ENCODE measurements around the gene PEMT.

PEMT gene

DNA sequence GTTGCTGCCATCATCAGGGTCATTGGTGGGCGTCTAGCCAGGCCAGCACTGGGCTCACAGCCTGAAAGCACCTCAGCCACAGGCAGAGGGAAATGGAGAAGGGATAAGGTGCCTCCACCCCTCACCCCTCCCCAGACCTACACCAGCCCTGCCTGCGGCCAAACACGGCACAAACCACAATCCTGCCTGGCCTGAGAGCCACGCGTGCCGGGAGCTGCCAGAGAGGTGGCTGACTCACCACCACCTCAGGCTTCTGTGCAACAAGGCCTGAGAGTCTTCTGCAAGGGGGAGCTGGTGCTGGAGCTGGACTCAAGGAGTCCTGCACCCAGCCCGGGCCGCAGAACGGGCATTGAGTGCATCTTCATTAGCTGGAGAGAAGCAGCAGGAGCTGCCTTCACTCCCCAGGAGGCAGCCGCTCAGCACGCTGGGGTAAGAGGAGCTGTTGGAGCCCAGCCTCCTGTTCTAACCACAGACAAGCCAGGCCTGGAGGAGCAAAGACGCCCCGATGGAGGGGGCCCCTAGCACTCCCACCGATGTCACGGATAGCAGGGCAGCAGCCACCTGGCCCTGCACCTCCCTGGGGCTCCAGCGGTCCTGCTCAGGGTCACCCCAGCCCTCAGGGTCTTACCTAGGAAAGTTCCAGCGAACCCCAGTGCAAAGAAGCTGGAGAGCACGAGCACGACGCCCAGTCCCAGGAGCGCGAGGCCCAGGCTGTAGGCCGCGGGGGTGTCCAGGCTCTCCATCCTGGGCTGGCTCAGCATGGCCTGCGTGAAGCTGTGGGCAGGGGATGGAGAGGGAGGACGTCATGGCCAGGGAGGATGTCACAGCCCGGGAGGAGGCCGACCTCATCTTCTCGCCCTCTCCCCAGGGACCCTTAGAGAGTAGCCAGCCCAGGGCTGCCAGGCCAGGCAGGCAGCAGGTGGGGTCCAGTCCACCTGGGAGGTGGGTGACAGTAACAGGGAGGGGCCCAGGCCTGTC, 79.3 kb downstream of the PEMT start:
- DNase-seq = no peak

DNA sequence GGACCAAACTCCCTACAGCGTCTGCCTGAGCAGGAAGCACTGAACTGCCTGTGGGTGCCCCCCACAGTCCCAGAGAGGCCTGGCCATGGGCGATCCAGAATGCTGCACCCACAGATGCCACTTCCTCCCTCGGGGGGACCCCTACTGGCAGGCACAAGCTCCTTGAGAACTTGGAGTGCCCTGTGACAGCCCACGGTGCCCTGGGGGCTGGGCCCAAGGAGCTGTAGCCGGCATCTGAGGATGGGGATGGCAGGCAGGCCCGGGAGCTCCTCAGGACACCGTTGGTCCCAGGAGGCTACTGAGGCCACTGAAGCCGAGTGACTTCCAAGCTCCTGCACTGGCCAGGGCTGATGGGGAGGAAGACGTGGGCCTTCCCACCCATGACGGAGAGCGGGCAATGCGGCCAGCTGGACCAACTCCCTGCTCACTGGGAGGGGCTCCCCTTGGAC, 80.2 kb downstream of the PEMT start:
- DNase-seq = no peak

DNA sequence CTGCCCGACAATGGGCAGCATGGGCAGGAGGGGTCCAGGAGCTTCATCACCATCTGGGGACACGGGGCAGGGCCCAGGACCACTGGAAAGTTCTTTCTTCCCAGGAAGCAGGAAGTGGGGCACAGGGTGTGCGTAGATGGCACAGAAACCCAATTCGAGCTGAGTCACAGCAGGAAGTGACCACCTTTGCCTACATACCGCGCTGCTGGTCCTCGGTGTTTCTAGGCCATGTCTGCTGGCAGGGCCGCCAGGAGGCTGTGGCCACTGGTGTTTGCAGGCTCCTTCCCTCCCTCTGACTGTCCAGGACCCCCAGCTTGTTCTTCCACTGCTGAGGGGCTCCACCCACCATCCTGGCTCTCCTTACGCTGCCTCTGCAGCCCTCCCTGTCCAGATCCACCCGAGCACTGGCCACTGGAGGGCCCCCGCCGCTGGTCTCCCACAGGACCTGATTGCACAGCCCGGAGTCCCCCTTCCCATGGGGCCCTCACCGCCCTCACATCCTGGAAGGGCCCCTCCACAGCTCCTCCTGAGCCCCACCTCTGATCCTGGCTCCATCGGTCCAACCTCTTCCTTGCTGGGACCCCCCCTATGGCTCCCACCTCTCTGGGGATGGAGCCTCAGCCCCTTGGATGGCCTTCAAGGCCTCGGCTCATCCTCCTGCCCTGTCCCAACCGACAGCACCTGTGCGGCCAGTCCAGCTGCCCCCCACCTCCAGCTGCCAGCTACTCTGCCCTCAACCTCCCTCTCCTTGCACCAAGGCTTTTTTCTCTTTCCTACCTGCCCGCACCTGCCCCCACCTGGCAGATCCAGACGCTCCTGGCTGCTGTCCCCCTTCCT, 80.8 kb downstream of the PEMT start:
- DNase-seq = no peak

DNA sequence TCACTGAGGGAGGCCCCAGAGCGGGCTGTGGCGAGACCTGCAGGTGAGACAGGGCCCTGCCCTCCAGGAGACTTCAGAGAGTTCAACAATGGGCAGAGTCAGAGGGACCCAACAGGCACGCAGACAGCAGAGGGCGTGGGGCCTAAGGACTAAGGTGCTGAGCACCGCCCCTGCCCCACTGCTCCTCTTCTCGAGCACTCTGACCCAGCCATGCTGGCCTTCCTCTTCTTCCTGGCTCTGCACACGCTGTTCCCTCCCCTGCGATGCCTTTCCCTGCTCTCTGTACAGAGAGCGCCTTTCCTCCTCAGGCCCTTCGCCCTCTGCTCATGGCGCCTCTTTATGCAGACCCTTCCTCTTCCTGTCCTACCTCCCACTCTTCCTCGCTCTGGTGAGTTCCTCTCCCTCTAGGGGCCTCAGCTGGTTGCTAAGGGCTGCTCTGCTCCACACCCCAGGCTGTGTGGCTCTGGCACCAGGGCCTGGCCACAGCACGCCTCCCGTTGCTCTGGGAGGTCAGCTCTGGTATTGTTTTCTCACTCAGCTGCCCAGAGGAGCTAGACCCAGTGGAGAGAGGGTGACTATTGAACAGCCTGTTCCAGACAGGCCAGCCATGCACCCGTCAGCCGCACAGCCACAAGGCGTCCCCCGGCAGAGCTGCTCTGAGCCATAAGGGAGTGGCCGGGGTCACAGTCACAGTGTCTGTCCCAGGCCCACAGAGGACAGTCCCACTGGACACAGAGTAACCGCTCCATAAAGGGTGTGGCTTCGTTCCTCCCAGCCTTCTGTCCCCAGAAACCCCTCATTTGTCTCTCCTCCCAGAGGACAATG, 81.7 kb downstream of the PEMT start:
- DNase-seq = no peak

DNA sequence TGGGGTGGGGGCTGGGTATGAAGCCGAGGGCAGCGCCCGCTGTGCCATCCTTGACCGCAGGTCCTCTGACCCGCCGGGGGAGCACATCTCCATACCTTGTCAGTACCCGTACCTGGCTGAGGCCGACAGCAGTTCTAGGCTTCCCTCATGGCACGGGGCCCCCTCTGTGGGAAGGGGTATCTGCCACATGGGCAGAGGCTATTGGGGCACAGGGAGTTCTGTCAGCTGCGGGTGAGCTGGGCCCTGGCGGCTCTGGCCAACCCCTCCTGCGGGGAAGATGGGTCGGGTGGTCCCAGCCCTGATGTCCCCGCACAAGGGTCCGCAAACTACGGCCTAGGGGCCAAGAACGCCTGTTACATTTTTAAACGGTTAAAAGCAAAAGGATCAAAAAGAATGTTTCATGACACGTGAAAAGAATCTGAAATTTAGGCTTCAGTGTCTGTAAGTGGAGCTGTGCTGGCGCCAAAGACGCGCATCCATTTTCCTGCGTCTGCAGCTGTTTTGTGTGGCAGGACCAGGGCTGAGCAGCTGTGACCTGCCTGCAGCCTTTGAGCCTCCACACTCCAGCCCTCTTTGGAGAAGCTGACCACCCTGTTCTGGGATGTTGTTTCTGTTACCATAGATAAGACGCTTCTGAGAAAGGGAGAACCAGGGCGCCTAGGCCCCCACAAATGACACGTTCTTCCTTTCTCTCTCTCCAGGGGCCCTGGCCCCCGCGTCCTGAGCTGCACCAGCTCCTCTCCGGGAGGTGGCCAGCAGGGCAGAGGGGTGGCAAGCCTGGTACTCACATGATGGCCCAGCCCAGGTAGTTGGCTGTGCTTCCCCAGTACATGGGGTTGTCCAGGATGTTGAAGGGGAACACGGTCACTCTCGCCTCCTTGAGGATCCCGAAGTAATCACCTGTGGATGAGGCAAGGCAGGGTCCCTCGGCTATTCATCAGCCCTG, 82.6 kb downstream of the PEMT start:
- DNase-seq = no peak

DNA sequence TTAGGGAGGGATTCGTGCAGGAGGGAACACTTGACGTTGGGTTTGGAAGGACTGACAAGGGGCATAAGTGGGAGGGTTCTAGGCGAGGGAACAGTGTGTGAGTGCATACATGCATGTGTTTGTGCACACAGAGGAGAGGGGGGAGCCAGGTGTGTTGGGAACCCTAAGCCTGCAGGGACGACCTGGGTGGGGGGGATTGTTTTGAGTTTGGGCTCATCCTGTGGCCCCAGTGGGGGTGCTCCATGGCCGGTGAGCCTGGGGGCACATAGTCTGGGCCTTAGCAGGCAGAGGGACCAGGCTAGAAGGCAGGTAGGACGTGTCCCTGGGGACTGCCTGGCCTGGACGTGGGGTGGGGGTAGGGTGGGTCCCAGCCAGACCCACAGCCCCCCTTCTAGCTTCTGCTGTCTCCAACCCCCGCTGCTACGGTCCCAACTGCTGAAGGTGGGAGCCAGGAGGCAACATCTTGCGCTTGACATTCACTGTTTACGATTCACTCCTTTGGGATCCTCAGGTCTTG, 83.4 kb downstream of the PEMT start:
- no peak for DNase-seq

DNA sequence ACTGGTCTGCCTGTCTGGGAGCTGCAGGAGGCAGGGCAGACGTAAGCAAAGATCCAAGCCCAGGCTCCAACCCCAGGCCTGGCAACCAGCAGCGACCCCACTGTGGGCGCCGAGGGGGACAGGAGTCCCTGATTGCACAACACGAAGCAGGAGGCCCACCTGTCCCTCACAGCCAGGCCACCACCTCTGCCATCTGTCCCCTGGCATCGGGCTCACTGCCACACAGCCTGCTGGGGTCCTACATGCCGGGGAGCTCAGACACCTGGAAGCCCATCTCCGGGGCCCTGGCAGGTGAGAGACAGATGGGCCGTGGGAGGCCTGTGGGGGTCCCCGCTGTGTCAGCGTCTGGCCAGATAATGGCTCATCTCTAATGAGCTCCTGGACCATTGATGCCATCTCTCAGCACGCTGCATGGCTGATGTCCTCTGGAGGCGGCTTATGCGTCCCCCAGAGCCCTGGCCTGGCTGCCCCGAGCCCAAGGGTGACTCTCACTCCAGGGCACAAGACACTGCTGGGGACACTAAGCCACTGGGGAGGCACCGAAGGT, 84.0 kb downstream of the PEMT start:
- no peak for DNase-seq

DNA sequence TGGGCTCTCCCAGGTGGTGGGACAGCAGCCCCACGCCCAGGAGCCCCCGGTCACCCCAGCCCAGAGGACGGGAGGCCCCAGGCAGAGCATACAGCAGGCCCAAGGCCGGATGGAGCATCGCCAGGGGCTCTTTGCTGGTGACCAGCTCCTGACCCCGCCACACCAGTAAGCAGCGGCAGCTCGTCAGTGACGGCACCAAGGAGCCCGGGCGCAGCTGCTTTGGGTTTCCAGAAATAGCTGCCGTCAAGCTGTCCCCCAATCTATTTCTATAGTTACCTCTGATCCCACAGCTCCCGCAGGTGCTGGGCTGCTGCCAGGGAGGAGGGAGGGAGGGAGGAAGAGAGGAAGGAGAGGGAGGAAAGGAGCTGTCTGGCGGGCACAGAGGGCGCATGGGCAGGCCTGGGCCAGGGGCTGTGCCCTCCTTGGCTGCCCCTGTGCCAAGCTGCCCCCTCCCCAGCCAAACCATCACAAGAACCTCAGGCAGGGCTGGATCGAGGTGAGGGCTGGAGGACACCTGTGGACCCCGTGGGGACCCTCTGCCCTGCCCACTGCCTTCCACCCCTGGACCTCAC, 84.5 kb downstream of the PEMT start:
- no peak for DNase-seq

DNA sequence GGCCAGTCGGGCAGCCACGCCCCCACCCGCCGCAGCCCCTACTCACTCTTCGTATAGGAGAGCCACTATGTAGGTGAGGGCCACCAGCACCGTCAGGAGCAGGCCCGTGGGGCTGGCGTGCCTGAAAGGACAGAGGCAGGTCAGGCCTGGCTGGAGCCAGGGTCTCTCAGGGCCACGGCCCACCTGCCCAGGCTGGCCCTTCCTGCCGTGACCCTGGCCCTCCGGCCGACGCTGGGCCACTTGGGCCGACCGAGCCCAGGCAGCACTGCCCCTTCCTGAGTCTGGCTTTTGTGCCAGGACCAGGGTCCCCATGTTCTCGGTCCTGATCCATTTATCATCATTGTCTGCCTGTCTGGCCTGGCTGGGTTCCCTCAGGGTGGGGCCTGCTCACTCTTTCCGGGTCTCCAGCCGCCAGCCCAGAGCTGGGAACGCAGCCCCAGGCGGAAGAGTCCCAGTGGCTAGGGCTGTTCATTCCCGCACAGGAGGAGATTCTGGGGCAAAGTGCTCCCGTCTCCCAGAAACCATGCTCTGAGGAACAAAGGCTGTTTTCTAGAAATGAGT, 85.2 kb downstream of the PEMT start:
- no peak for DNase-seq

DNA sequence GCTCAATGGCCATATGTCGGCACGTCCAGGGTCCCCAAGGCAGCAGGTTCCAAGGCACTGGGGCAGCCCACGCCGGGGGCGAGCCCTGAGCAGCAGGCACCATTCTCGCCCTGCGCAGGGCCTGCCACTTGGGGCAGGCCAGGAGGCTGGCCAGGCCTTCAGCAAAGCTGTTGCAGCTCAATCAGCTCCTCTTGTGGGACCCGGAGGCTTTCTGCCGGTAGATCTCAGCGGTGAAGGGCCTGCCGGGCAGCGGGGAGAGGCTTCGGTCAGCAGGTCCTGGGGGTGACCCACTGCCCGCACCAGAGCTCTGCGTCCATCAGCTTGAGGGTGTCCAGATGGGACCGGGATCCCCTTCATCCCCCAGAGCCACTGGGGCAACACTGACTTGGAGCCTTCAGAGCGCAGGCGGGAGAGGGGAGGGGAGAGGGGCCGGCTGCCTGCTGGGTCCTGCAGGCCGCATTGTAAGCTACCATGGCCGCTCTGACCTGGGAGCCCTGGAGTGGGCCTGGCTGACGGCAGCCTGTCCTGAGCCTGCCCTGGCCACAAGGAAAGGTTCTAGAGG, 85.8 kb downstream of the PEMT start:
- DNase-seq = no peak

DNA sequence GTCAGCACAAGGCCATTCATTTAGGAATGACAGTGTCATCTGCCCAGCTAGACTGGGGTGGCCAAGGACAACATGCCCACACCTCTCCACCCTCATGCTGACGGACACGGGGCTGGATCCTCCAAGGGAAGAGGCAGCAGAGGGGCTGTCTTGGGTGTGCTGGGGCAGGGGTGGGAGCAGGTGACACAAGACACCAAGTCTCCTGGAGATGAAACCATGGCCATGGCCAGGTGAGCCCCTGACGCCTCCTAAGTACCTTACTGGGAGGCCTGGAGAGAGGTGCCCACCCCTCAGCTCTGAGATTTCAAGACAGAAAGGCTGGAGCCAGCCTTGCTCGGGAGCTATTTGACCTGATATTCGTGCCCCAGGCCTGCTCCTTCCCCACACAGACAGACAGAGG, 86.4 kb downstream of the PEMT start:
- DNase-seq = no peak

DNA sequence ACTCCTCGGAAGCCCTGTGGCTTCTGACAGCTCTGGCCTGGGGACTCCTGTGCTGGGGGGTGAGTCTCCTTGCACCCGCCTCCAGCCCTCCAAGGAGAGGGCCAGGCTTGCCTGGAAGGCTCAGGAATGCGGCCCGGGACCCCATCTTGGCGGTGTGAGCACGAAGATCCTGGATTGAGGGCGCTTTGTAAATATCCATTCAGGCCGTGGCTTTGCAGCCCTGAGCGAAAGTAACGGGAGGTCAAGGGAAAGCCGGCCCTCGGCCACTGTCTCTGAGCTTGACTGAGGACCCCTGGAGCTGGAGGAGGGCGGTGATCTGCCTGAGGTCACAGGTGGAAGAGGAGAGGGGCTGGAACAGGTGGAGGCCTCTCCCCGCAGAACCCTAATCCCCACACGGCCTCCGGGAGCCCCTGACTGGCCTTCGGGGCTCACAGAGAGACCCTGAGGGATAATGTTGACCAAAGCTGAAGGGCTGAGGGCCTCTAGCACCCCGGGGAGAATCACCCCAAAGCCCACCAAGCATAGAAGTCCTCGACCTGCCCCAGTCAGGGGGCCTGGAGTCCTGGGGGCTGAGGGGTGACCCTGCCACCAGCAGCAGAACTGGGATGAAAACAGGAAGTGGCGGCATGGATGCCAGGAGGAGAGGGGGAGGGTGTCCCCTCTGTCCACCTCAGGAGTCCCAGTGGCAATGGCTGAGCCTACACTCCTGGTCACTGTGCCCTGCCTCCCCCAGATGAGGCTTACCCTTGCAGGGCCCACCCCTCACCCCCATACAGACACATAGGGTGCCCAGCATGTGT, 87.0 kb downstream of the PEMT start:
- DNase-seq = no peak

DNA sequence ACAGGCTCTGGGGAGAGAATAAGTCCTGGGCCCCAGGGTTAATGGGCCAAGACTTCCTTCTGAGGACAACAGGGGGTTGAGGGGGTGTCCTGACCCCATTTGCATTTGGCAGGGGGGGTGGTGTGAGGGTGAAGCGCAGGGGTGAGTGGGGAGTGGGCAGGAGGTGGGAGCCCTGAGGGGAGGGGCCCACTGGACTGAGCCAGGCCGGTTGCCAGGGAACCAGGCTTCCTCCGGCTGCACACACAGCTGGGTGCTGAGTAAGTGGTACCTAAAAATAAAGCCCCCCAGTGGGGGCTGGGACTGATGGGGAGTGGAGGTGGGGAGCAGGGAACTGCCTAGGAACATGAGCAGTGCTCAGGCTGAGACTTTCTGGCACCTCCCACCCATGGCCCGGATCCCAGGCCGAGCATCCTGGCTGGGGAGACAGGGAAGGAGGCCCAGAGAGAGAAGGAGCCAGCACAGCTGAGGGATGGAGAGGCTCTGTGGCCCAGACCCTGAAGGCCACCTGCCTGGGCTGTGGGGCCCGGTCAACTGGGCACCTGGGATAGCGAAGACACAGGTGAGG, 87.9 kb downstream of the PEMT start:
- no peak for DNase-seq

DNA sequence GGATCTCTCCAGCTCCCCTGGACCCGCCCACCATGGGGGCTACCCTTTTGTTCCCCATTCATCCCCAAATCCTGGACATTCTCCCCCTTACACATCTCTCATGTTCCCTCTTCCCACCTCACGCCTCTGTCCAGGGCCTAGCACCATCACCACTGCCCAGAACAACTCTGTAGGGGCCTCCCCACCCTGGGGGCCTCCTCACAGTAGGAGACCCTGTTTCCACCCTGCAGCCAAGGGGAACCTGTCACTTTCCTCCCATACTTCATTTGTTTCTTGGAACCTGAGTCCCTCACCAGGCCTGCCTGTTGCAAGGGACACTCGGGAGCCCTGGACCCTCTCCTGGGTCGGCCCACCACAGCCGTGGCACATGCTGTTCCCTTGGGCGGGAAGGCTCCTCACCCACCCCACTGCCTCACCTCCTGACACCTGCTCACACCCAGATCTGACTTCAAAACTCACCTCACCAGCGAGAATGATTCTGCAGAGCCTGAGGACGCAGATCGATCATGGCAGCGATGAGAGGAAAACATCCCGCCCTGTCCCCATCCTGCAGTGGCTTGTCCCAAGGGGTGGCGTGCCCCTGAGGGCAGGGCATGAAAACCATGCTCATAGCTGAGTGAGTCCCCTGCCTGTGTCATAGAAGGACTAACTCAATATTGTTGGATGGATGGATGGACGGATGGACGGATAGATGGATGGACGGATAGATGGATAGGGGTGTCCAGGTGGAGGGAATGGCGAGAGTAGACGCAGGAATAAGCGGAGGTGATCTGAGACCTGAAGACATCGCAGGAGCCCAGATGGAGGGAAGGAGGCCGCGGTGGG, 88.6 kb downstream of the PEMT start:
- no peak for DNase-seq

DNA sequence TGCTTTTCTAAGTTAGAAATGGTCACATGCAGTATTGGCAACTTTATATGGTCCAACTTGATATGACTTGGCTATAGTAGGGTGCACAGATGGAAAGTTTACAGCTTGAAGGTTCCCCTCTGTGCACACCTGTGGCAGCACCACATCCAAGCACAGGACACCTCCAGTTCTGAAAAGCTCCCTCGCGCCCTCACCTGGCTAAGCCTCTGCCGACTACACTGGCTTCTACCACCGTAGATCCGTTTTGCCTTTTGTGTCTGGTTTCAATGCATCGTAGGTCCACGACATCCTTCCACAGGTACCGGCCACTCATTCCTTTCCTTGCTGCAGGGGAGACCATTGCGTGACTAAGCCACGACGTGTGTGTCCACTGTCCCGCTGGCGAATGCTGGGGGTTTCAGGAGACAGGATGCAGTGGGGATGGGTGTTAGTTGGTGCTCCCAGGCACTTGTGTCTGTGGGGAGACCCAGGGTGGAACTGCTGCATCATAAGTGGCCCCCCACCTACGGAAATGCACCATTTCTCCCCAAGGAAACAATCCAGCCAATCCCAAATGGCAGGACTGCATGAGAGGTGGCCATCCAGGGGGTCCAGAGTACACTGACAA, 90.4 kb downstream of the PEMT start:
- DNase-seq = no peak

DNA sequence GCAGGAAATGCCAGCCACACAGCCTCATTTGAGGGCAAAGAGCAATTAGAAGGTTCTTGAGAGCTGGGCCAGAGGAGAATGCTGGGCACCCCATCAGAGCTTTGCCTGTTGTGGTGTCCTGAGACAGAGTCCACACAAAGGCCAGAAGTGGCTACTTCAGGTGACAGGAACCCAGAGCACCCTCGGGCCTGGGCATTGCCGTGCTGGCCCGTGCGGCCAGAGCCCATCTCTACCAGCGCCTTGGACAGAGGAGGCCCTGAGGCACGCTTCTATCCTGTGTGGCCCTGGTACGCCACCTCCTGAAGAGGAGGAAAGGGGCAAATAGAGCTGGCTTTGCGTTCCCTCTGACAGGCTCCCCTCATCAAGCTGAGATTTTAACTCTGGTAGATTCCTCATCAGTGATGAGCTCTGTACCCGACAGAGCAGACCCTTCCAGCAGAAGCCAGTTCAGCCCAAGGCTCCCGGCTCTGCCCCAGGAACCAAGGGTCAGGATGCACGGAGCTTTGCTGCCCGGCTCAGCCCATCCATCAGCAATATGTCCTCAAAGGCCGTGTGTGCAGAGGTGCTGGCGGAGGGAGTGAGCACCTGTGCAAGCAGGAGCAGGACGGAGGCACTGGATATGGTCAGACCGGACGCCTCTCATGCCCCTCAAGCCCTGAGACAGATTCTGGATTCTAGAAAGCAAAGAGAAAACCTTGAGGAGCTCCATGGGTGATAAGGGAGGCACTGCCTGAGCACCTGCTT, 91.9 kb downstream of the PEMT start:
- DNase-seq = no peak
